Measurements from ENCODE around the gene HOGA1.

HOGA1 gene

DNA sequence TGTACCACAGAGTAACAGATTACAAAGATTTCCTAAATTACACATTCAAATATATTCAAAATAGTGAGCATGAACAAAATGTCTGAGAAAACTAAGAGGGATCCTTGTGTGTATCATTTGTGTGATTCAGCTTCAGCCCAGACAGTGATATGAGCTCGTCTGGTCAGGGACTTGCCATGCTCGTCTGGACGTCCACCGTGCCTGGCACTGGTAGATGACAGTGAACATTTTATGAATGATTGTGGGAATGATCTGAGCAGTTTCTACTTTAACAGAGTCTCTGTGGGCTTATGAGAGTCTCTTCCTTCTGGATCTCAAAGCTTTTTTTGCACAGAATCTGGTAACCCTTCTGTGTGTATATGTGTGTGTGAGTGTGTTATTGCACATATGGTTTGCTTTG lies 45.8 kb upstream of the HOGA1 start:
- no peaks in the 10 kb centered on the region for H3K9me2 ChIP-seq (ENCODE audit: low read depth, low read length)
- H4K20me1 ChIP-seq (ENCODE audit: insufficient read depth, low read length) = no peaks in the 10 kb centered on the region
- no peaks in the 10 kb centered on the region for H3K36me3 ChIP-seq (ENCODE audit: insufficient read depth, low read length)
- H3K79me2 ChIP-seq (ENCODE audit: insufficient read depth, low read length) = no peaks in the 10 kb centered on the region
- no peak overlapping the region for H3K4me3 ChIP-seq (ENCODE audit: low read depth, low read length, poor library complexity, severe bottlenecking)
- no peaks in the 10 kb centered on the region for H3F3A ChIP-seq (ENCODE audit: insufficient read depth, low read length)
- H3K9ac ChIP-seq (ENCODE audit: low read length) = no peak overlapping the region
- H3K4me1 ChIP-seq (ENCODE audit: insufficient read depth, low read length, severe bottlenecking) = no peaks in the 10 kb centered on the region
- H3K27ac ChIP-seq (ENCODE audit: low read depth, low read length, poor library complexity, severe bottlenecking) = no peak overlapping the region
- no peak overlapping the region for H2AFZ ChIP-seq (ENCODE audit: low read length)
- H3K27me3 ChIP-seq (ENCODE audit: insufficient read depth, low read length) = no peaks in the 10 kb centered on the region
- no peaks in the 10 kb centered on the region for H3K9me3 ChIP-seq (ENCODE audit: low read length)
- no peak overlapping the region for H3K4me2 ChIP-seq (ENCODE audit: low read length)
- no peak for TF ChIP-seq EZH2 (IDR thresholded peaks at IDR 0.05; ENCODE audit: borderline replicate concordance, low read length)
- TF ChIP-seq, protein P1, sequence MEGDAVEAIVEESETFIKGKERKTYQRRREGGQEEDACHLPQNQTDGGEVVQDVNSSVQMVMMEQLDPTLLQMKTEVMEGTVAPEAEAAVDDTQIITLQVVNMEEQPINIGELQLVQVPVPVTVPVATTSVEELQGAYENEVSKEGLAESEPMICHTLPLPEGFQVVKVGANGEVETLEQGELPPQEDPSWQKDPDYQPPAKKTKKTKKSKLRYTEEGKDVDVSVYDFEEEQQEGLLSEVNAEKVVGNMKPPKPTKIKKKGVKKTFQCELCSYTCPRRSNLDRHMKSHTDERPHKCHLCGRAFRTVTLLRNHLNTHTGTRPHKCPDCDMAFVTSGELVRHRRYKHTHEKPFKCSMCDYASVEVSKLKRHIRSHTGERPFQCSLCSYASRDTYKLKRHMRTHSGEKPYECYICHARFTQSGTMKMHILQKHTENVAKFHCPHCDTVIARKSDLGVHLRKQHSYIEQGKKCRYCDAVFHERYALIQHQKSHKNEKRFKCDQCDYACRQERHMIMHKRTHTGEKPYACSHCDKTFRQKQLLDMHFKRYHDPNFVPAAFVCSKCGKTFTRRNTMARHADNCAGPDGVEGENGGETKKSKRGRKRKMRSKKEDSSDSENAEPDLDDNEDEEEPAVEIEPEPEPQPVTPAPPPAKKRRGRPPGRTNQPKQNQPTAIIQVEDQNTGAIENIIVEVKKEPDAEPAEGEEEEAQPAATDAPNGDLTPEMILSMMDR (IDR thresholded peaks at IDR 0.05; ENCODE audit: low read length) = no peak

DNA sequence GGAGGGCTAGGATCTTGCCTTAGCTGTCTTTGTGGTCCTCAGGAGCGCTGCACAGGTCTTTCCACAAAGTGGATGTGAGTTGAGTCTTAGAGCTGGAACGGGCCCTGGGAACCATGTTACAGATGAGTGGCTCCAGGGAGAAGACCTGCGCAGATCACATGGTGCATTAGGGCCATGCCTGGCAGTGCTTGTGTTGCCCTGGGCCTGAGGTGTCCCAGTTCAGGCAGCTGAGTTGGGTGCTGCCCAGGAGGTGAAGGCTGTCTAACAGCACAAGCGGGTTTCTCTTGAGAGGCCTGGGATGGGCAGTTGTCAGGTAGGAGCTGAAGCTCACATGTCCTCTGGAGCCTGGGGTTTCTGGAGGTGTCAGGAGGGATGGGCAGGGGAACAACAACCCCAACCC lies 45.4 kb upstream of the HOGA1 start:
- Histone ChIP-seq H3K4me2 (ENCODE audit: low read length) (no peak overlapping the region), H3K9ac (ENCODE audit: low read length) (no peak overlapping the region), H2AFZ (ENCODE audit: low read length) (no peak overlapping the region)

DNA sequence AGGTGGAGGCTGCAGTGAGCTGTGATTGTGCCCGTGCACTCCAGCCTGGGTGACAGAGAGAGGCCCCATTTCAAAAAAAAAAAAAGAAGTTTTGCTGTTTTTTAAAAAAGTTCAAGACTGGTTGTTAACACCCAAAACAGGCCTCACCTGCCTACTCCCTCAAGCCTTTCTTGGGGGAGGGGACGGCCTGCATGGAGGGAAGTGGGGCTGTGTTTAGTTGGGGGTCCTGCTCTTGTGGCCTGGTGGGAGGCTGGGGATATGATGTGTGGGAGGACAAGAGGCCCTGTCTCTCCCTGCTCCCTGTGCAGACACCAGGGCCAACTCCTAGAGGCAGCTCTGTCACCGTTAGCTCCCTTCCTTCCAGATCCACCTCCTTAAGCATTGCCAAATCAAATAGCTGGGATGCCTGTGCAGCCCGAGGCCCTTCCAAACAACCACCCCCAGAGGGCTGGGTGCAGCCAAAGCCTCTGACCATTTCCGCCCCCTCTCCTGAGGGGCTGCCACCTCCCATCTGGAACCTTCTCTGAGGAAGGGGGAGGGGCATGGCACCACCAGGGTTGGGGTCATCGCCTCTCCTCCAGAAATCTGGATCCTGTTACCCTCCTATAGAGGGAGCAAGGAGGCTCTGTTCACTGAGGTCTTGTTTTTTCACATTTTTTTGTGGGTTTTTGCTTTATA lies 44.5 kb upstream of the HOGA1 start:
- Histone ChIP-seq H3K79me2 (ENCODE audit: insufficient read depth, low read length) (no peaks in the 10 kb centered on the region), H3K4me3 (ENCODE audit: low read depth, low read length, poor library complexity, severe bottlenecking) (no peak overlapping the region), H3K4me1 (ENCODE audit: insufficient read depth, low read length, severe bottlenecking) (no peaks in the 10 kb centered on the region), H3K9me2 (ENCODE audit: low read depth, low read length) (no peaks in the 10 kb centered on the region), H2AFZ (ENCODE audit: low read length) (no peak overlapping the region), H3K27me3 (ENCODE audit: insufficient read depth, low read length) (no peaks in the 10 kb centered on the region), H3K36me3 (ENCODE audit: insufficient read depth, low read length) (no peaks in the 10 kb centered on the region), H3K27ac (ENCODE audit: low read depth, low read length, poor library complexity, severe bottlenecking) (no peak overlapping the region), H4K20me1 (ENCODE audit: insufficient read depth, low read length) (no peaks in the 10 kb centered on the region), H3K4me2 (ENCODE audit: low read length) (no peak overlapping the region), H3K9ac (ENCODE audit: low read length) (no peak overlapping the region), H3K9me3 (ENCODE audit: low read length) (no peaks in the 10 kb centered on the region), H3F3A (ENCODE audit: insufficient read depth, low read length) (no peaks in the 10 kb centered on the region)
- TF ChIP-seq, protein P1 (IDR thresholded peaks at IDR 0.05; ENCODE audit: low read length) = no peak
- no peak for TF ChIP-seq EZH2 (IDR thresholded peaks at IDR 0.05; ENCODE audit: borderline replicate concordance, low read length)

More for the DNA sequence above, 45.4 kb upstream of the HOGA1 start:
- no peaks in the 10 kb centered on the region for H3K79me2 ChIP-seq (ENCODE audit: insufficient read depth, low read length)
- H3K4me3 ChIP-seq (ENCODE audit: low read depth, low read length, poor library complexity, severe bottlenecking) = no peak overlapping the region
- H3K4me1 ChIP-seq (ENCODE audit: insufficient read depth, low read length, severe bottlenecking) = no peaks in the 10 kb centered on the region
- H4K20me1 ChIP-seq (ENCODE audit: insufficient read depth, low read length) = no peaks in the 10 kb centered on the region
- no peaks in the 10 kb centered on the region for H3K36me3 ChIP-seq (ENCODE audit: insufficient read depth, low read length)
- H3K27me3 ChIP-seq (ENCODE audit: insufficient read depth, low read length) = no peaks in the 10 kb centered on the region
- TF ChIP-seq, protein P1 (IDR thresholded peaks at IDR 0.05; ENCODE audit: low read length) = no peak
- TF ChIP-seq EZH2 (IDR thresholded peaks at IDR 0.05; ENCODE audit: borderline replicate concordance, low read length) = no peak
- no peak overlapping the region for H3K27ac ChIP-seq (ENCODE audit: low read depth, low read length, poor library complexity, severe bottlenecking)
- H3K9me2 ChIP-seq (ENCODE audit: low read depth, low read length) = no peaks in the 10 kb centered on the region
- H3F3A ChIP-seq (ENCODE audit: insufficient read depth, low read length) = no peaks in the 10 kb centered on the region
- H3K9me3 ChIP-seq (ENCODE audit: low read length) = no peaks in the 10 kb centered on the region
